Measurements from ENCODE around the gene ENAM. TPM values are rescaled to one million over a fixed set of nuclear protein-coding genes. Genes with fewer than 3 reads are reported as not detected.

Gene ENAM
- total RNA-seq, 2 donors from 2014 or later: 0.09 to 2.1 TPM

- no peak within 1 kb of the TSS for H3K4me3 ChIP-seq
- no peaks in the 10 kb centered on the region for H3K4me1 ChIP-seq (replicated peaks)
- intact Hi-C loops (cut with DNase I): no loop called here
- no peaks in the 10 kb centered on the region for H3K36me3 ChIP-seq
- no peak for TF ChIP-seq POLR2A (IDR thresholded peaks at IDR 0.05)
- no peak for TF ChIP-seq CTCF (IDR thresholded peaks at IDR 0.05)
- TF ChIP-seq POLR2AphosphoS5 (IDR thresholded peaks at IDR 0.05): no peak
- WGBS: 45% methylated on average over 5 of the region's 5 CpGs
- DNase-seq (ENCODE audit: low spot score): no peak
- H3K9me3 ChIP-seq: no peaks in the 10 kb centered on the region
- no peak within 1 kb of the TSS for H3K27ac ChIP-seq
- no peaks in the 10 kb centered on the region for H3K27me3 ChIP-seq (replicated peaks; ENCODE audit: insufficient read depth)
Observed at GRCh38 chr4:70591955-70592582, 36.5 kb upstream of the ENAM start, which contains the start of gene AMBN. TSS of gene AMBN (plus strand) at chr4:70592256. CDS start at chr4:70592359, 103 bp downstream.

- Histone ChIP-seq H3K27ac (no peak overlapping the region), H3K4me1 (replicated peaks) (no peaks in the 10 kb centered on the region), H3K9me3 (no peaks in the 10 kb centered on the region), H3K27me3 (replicated peaks; ENCODE audit: insufficient read depth) (no peaks in the 10 kb centered on the region), H3K36me3 (no peaks in the 10 kb centered on the region), H3K4me3 (no peak overlapping the region)
- intact Hi-C loops (cut with DNase I): no loop called here
- no peak for DNase-seq (ENCODE audit: low spot score)
- TF ChIP-seq POLR2AphosphoS5 (IDR thresholded peaks at IDR 0.05) (no peak), CTCF (IDR thresholded peaks at IDR 0.05) (no peak), POLR2A (IDR thresholded peaks at IDR 0.05) (no peak)
Observed at GRCh38 chr4:70594196-70594595, 34.3 kb upstream of the ENAM start.

DNA sequence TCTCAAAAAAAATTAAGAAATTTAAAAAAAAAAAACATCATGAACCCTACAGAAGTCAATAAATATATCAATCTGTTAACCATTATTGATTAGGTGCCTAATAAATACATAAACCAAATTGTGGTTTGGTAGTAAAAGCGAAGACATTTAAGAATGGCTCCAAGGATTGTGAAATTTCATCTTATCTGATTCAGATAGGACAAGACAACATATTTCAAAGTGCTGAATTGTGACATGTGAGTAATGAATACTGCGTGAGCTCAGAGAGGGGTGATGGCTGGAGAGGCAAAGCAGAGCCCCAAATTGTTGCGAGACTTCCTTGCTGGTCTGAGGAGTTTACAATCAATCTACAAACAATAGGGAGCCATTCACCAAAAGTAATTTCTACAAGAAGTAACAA is 28.2 kb upstream of the ENAM start:
- H3K9me3 ChIP-seq: no peaks in the 10 kb centered on the region
- no peak for DNase-seq (ENCODE audit: low spot score)
- WGBS: 67% methylated on average over 3 of the region's 3 CpGs

DNA sequence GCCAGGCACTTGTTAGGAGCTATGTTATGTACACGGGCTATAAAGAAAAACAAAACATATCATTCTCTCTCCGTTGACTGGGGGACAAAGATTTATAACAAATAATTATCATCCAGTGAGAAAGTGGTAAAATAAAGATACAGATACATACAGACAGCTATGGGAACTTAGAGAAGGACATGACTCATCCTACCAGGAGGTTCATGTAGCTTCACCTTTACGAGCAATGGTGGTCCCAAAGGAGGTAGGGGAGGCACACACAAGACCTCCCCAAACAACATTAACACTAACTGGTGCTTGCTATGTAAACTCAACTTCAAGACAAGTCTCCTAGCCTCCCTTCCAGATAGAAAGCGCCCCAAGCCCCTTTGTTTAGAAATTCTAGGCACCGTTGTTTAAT is 27.6 kb upstream of the ENAM start:
- no peaks in the 10 kb centered on the region for H3K9me3 ChIP-seq
- no peaks in the 10 kb centered on the region for H3K27me3 ChIP-seq (replicated peaks; ENCODE audit: insufficient read depth)
- H3K27ac ChIP-seq: no peak overlapping the region
- DNase-seq (ENCODE audit: low spot score): no peak
- TF ChIP-seq POLR2AphosphoS5 (IDR thresholded peaks at IDR 0.05): no peak
- no peak for TF ChIP-seq CTCF (IDR thresholded peaks at IDR 0.05)
- TF ChIP-seq POLR2A (IDR thresholded peaks at IDR 0.05): no peak
- intact Hi-C loops (cut with DNase I): no loop called here
- H3K4me1 ChIP-seq (replicated peaks): no peaks in the 10 kb centered on the region
- WGBS: 70% methylated on average over 5 of the region's 5 CpGs
- no peaks in the 10 kb centered on the region for H3K36me3 ChIP-seq
- H3K4me3 ChIP-seq: no peak overlapping the region

More for the DNA sequence above, 28.2 kb upstream of the ENAM start:
- H3K4me3 ChIP-seq: no peak overlapping the region
- TF ChIP-seq CTCF (IDR thresholded peaks at IDR 0.05) (no peak), POLR2AphosphoS5 (IDR thresholded peaks at IDR 0.05) (no peak), POLR2A (IDR thresholded peaks at IDR 0.05) (no peak)
- no peaks in the 10 kb centered on the region for H3K27me3 ChIP-seq (replicated peaks; ENCODE audit: insufficient read depth)
- H3K4me1 ChIP-seq (replicated peaks): no peaks in the 10 kb centered on the region
- H3K27ac ChIP-seq: no peak overlapping the region
- no peaks in the 10 kb centered on the region for H3K36me3 ChIP-seq
- intact Hi-C loops (cut with DNase I): no loop called here

DNA sequence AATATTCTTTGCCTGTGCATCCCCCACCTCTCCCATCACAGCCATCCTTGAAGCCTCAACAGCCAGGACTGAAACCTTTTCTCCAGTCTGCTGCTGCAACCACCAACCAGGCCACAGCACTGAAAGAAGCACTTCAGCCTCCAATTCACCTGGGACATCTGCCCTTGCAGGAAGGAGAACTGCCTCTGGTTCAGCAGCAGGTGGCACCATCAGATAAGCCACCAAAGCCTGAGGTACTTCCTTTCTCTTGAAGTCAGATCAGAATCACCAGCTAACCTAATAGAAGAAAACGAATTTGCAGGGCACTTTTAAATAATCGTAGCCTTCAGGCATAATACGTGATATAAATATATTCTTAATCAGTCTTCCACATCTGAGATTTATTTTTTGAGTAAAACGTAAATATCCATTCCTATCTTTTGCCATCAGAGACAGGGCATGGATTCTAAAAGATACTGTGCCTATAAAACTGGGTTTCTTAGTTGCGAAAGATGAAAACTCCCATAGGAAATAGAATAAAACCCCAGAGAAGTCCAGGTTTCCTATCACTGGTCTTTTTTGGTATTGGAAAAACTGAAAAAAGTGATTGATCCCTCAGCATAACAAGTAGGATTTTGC is 27.0 kb upstream of the ENAM start:
- Histone ChIP-seq H3K4me1 (replicated peaks) (no peaks in the 10 kb centered on the region), H3K27me3 (replicated peaks; ENCODE audit: insufficient read depth) (no peaks in the 10 kb centered on the region), H3K36me3 (no peaks in the 10 kb centered on the region), H3K9me3 (no peaks in the 10 kb centered on the region), H3K27ac (no peak overlapping the region), H3K4me3 (no peak overlapping the region)
- 39% methylated on average over 5 of the region's 5 CpGs for WGBS
- DNase-seq (ENCODE audit: low spot score): no peak
- TF ChIP-seq POLR2A (IDR thresholded peaks at IDR 0.05): no peak
- peak in 2 of 4 experiments; percentile 49 to 50 for TF ChIP-seq CTCF (IDR thresholded peaks at IDR 0.05)
- no peak for TF ChIP-seq POLR2AphosphoS5 (IDR thresholded peaks at IDR 0.05)
- intact Hi-C loops (cut with DNase I): no loop called here

Measured in prostate gland (tissue), 2 donors.